GM12878 (cell line): ENCODE measurements around the gene NCBP3. TPM values are rescaled to one million over a fixed set of nuclear protein-coding genes. Genes with fewer than 3 reads are reported as not detected.

Experiments used
- ATAC-seq: fragments of 200-7000 bp; cut with Tn5 transposase; 3 replicates; pipeline ENCODE4 v1.9.1; 2020; ENCODE audit warnings: mild to moderate bottlenecking, moderate library complexity
- BruUV-seq: library from RNA; stranded (reverse); fragments of 400-500 nt; replicated peaks from 2 replicates; lab custom pipeline; 2021; lab: Mats Ljungman, UMichigan
- CTCF ChIA-PET: fragments of 300-600 bp; sonication (Branson Sonifier 250); formaldehyde crosslinking; extraction: SDS; loops from one replicate; lab custom pipeline; 2021; ENCODE audit warnings: inconsistent platforms; lab: Yijun Ruan, JAX
- POLR2A ChIA-PET: fragments of 350-600 bp; formaldehyde crosslinking; extraction: SDS; loops from one replicate; lab custom pipeline; 2021; ENCODE audit warnings: inconsistent platforms; lab: Charles Lee
- RAD21 ChIA-PET: fragments of 300-600 bp; sonication (Branson Sonifier 250); formaldehyde crosslinking; loops from one replicate; lab custom pipeline; 2023; ENCODE audit warnings: antibody characterized with exemption; ENCODE audit not compliant: unreplicated experiment; lab: Charles Lee
- SMC1A ChIA-PET: fragments of 300-600 bp; sonication (Branson Sonifier 250); formaldehyde crosslinking; loops from one replicate; lab custom pipeline; 2023; ENCODE audit not compliant: unreplicated experiment, uncharacterized antibody; lab: Charles Lee
- DNase-seq: peaks from one replicate; pipeline ENCODE4 v3.0.0-alpha.2; 2011; ENCODE audit warnings: low read depth, low spot score
- FAIRE-seq: peaks from 3 replicates; lab custom pipeline; 2011; peaks lifted over from hg19 to GRCh38; lab: Jason Lieb, UNC
- H2AFZ ChIP-seq: 2 replicates; pipeline ENCODE4 v1.6.0; 2011; ENCODE audit warnings: low read depth, low read length, control low read depth; ENCODE audit not compliant: control insufficient read depth
- H3K27ac ChIP-seq: 2 replicates; pipeline ENCODE4 v1.5.1; 2011; ENCODE audit warnings: control low read depth; ENCODE audit not compliant: control insufficient read depth, insufficient read depth
- H3K27me3 ChIP-seq, 2 experiments: replicated peaks in 1 of 2; 2 replicates each; pipeline versions ENCODE4 v1.6.0 to v1.6.1; 2011; ENCODE audit warnings: low read length in 1 of 2; ENCODE audit not compliant: control insufficient read depth in 2 of 2, insufficient read depth in 2 of 2
- H3K36me3 ChIP-seq, 2 experiments: 2 replicates each; pipeline ENCODE4 v1.5.1; 2011; ENCODE audit warnings: low read length in 1 of 2; ENCODE audit not compliant: control insufficient read depth in 2 of 2, insufficient read depth in 2 of 2
- H3K4me1 ChIP-seq: 2 replicates; pipeline ENCODE4 v1.6.1; 2011; ENCODE audit warnings: mild to moderate bottlenecking, low read length, moderate library complexity, mixed read lengths; ENCODE audit not compliant: control insufficient read depth, insufficient read depth
- H3K4me2 ChIP-seq: 2 replicates; pipeline ENCODE4 v1.6.0; 2011; ENCODE audit warnings: control low read depth; ENCODE audit not compliant: control insufficient read depth, insufficient read depth
- H3K4me3 ChIP-seq: fragments of 200-600 bp; sonication (generic); 2 replicates; pipeline ENCODE4 v1.5.1; 2016
- H3K79me2 ChIP-seq: 2 replicates; pipeline ENCODE4 v1.6.0; 2011; ENCODE audit warnings: low read length; ENCODE audit not compliant: control insufficient read depth, insufficient read depth
- H3K9ac ChIP-seq: 2 replicates; pipeline ENCODE4 v1.8.0; 2011; ENCODE audit warnings: low read length, control low read depth, mixed read lengths; ENCODE audit not compliant: control insufficient read depth, insufficient read depth
- H3K9me3 ChIP-seq: replicated peaks from 3 replicates; pipeline ENCODE4 v1.5.1; 2011; ENCODE audit warnings: mild to moderate bottlenecking, low read length; ENCODE audit not compliant: control insufficient read depth, insufficient read depth
- H4K20me1 ChIP-seq: 2 replicates; pipeline ENCODE4 v1.6.0; 2011; ENCODE audit not compliant: control insufficient read depth, insufficient read depth
- ATF3 ChIP-seq: IDR thresholded peaks from 2 replicates; pipeline ENCODE4 v1.6.1; 2011; ENCODE audit warnings: low read depth, mild to moderate bottlenecking, low read length, moderate library complexity, borderline replicate concordance; ENCODE audit errors: extremely low read depth
- EP300 ChIP-seq, 2 experiments: fragments of 150-350 bp in 1 of 2; IDR thresholded peaks; 2 replicates each; pipeline ENCODE4 v1.6.1; 2011 to 2012; ENCODE audit warnings: low read depth in 2 of 2, low read length in 2 of 2, borderline replicate concordance in 1 of 2, improper control_type of control experiment in 1 of 2, inconsistent platforms in 1 of 2; ENCODE audit not compliant: control insufficient read depth in 1 of 2
- FOXK2 ChIP-seq: fragments of 450-650 bp; IDR thresholded peaks from 2 replicates; pipeline ENCODE4 v1.6.1; 2017; ENCODE audit warnings: mild to moderate bottlenecking, moderate library complexity
- NR2C1 ChIP-seq: fragments of 450-650 bp; IDR thresholded peaks from 2 replicates; pipeline ENCODE4 v1.6.1; 2017; ENCODE audit warnings: antibody characterized with exemption, mild to moderate bottlenecking, moderate library complexity
- PML ChIP-seq: IDR thresholded peaks from 2 replicates; pipeline ENCODE4 v1.6.1; 2012; ENCODE audit warnings: low read length, inconsistent platforms
- POLR2AphosphoS5 ChIP-seq: IDR thresholded peaks from 2 replicates; pipeline ENCODE4 v1.6.1; 2011; ENCODE audit warnings: mild to moderate bottlenecking, low read length, inconsistent platforms
- WGBS: methylation state at CpG from one replicate; pipeline ENCODE4 v1.1.6; 2016; ENCODE audit warnings: low lambda C conversion rate; ENCODE audit not compliant: insufficient replicate concordance, insufficient coverage; ENCODE audit errors: missing lambda C conversion rate; 5-methylcytosine and 5-hydroxymethylcytosine counted together
- in situ Hi-C: fragments of 300-500 bp; cut with MboI; formaldehyde crosslinking; loops from 9 replicates; pipeline ENCODE4 v1.14.3; 2018; ENCODE audit warnings: mixed read lengths
- intact Hi-C: fragments of 100-400 bp; cut with micrococcal nuclease; formaldehyde crosslinking; loops from one replicate; pipeline ENCODE4 v1.14.2; 2022; ENCODE audit not compliant: unreplicated experiment
- polyA plus RNA-seq, 11 experiments: library from polyadenylated mRNA; depleted of rRNA in 4 of 11; unstranded in 6 of 11; stranded (reverse) in 5 of 11; fragments of >200 nt; fragmentation: Nextera tagmentation in 4 of 11; fragmentation: Illumina TruSeq in 1 of 11; extraction: Ambion mirVana in 4 of 11; extraction: Trizol in 1 of 11; gene quantifications; 1 replicate in 1 of 11; 2 replicates in 10 of 11; pipeline versions ENCODE4 v1.2.1 to v1.2.3, GENCODE V29; 2011 to 2016; ENCODE audit warnings: inconsistent platforms in 2 of 11, missing spikeins in 2 of 11, low read depth in 1 of 11
- total RNA-seq, 4 experiments: library from RNA; depleted of rRNA in 3 of 4; stranded (reverse); fragments of >200 nt in 3 of 4; fragmentation: Illumina TruSeq in 1 of 4; extraction: Trizol in 1 of 4; gene quantifications; 2 replicates each; pipeline versions ENCODE4 v1.2.1 to v1.2.3, GENCODE V29; 2013 to 2021

Gene NCBP3
- total and polyA plus RNA-seq, 10 of the 15 experiments (the other 5 are each of a cell fraction or from before 2014, with no cell fraction given): 5.2 to 32.0 (median 23.2) TPM

GRCh38 chr17:3818786-3819185 is 27.3 kb downstream of the NCBP3 start:
- no TSS peak for BruUV-seq
- Histone ChIP-seq H3K4me1 (peaks cover 6% of the 10 kb centered on the region; the same call in 1 of the 2 replicates), H3K79me2 (no peaks in the 10 kb centered on the region), H3K4me2 (no peak overlapping the region), H3K27me3 (no peaks in the 10 kb centered on the region), H3K36me3 (peaks cover 7 to 36% of the 10 kb centered on the region in 2 experiments), H3K9me3 (no peaks in the 10 kb centered on the region), H3K4me3 (no peak overlapping the region), H4K20me1 (no peaks in the 10 kb centered on the region), H2AFZ (no peak overlapping the region), H3K27ac (no peak overlapping the region), H3K9ac (no peak overlapping the region)
- in situ Hi-C loops (no loop called here), intact Hi-C loops (no loop called here)
- 62% methylated on average over 6 of the region's 6 CpGs for WGBS
- no peak for DNase-seq
- RAD21 ChIA-PET: interaction anchor here (2.2 kb wide), 1 partner anchor 81 kb away, joined by 15 read pairs; no protein-coding TSS in a partner anchor
- CTCF ChIA-PET: interaction anchor here (0.7 to 5.0 kb wide), 4 partner anchors 8 to 81 kb away, joined by 3 to 33 read pairs (median 16); no protein-coding TSS in a partner anchor
- TF ChIP-seq FOXK2: no peak
- no peak for TF ChIP-seq EP300 (IDR thresholded peaks at IDR 0.05; ENCODE audit: borderline replicate concordance in 1 of 2, control insufficient read depth in 1 of 2, low read depth in 2 of 2, low read length in 2 of 2)
- TF ChIP-seq ATF3: no peak
- no peak for TF ChIP-seq NR2C1
- no peak for TF ChIP-seq PML
- TF ChIP-seq POLR2AphosphoS5: no peak
- no peak for ATAC-seq
- POLR2A ChIA-PET: interaction anchor here (0.7 kb wide), 1 partner anchor 28 kb away, joined by 4 read pairs; no protein-coding TSS in a partner anchor
- no peak for FAIRE-seq
- SMC1A ChIA-PET: no interaction called here
